Dermis microvascular lymphatic vessel endothelial cell (primary cell): ENCODE measurements around the gene ADGRG3. TPM values are rescaled to one million over a fixed set of nuclear protein-coding genes. Genes with fewer than 3 reads are reported as not detected.
A peak's percentile ranks its signal among the peaks of the same experiment; 100 is the strongest.

Source experiments
- DNase-seq, 2 donors: peaks; one replicate each; pipeline versions ENCODE4 v3.0.0 to v3.0.0-alpha.2; 2010; ENCODE audit warnings: low read depth in 2 of 2
- total RNA-seq: library from RNA; depleted of rRNA; stranded (reverse); fragments of >200 nt; gene quantifications from 2 replicates; pipeline ENCODE4 v1.2.1, GENCODE V29; 2014

The ADGRG3 gene
- total RNA-seq, 1 donor from 2014 or later: 1.3 TPM

- no peak for DNase-seq
These were observed 37.7 kb upstream of the ADGRG3 start for GRCh38 chr16:57630407-57630797.

GRCh38 chr16:57630931-57631845 lies 36.9 kb upstream of the ADGRG3 start:
- DNase-seq: no peak

GRCh38 chr16:57632568-57632967 lies 35.5 kb upstream of the ADGRG3 start:
- DNase-seq: no peak

- DNase-seq: no peak
These were observed 34.6 kb upstream of the ADGRG3 start for GRCh38 chr16:57633383-57634064.

- DNase-seq: peak in 1 of 2 donors; percentile 44
These were observed 33.9 kb upstream of the ADGRG3 start for GRCh38 chr16:57634171-57634570.

- DNase-seq: no peak
These were observed 32.6 kb upstream of the ADGRG3 start for GRCh38 chr16:57635266-57636097.

- no peak for DNase-seq
These were observed 31.9 kb upstream of the ADGRG3 start for GRCh38 chr16:57636184-57636583.

- peak in 1 of 2 donors; percentile 25 for DNase-seq
These were observed 31.1 kb upstream of the ADGRG3 start for GRCh38 chr16:57637020-57637419.

GRCh38 chr16:57637424-57637823 lies 30.7 kb upstream of the ADGRG3 start:
- DNase-seq: peak in 1 of 2 donors; percentile 68

- DNase-seq: no peak
These were observed 30.1 kb upstream of the ADGRG3 start for GRCh38 chr16:57637965-57638364.

GRCh38 chr16:57638381-57638780 lies 29.7 kb upstream of the ADGRG3 start:
- no peak for DNase-seq

- no peak for DNase-seq
These were observed 28.8 kb upstream of the ADGRG3 start for GRCh38 chr16:57639172-57639887.

- no peak for DNase-seq
These were observed 27.9 kb upstream of the ADGRG3 start for GRCh38 chr16:57640185-57640584.

- DNase-seq: no peak
These were observed 27.5 kb upstream of the ADGRG3 start for GRCh38 chr16:57640612-57641011.

GRCh38 chr16:57642160-57643135 lies 25.7 kb upstream of the ADGRG3 start:
- no peak for DNase-seq

- peak in 1 of 2 donors; percentile 40 for DNase-seq
These were observed 24.8 kb upstream of the ADGRG3 start for GRCh38 chr16:57643147-57643874.

- no peak for DNase-seq
These were observed 24.2 kb upstream of the ADGRG3 start for GRCh38 chr16:57643910-57644309.

GRCh38 chr16:57644383-57645014 lies 23.6 kb upstream of the ADGRG3 start:
- no peak for DNase-seq

GRCh38 chr16:57645169-57645568 lies 22.9 kb upstream of the ADGRG3 start:
- no peak for DNase-seq
